Progenitor cell of endocrine pancreas (in vitro differentiated cells): ENCODE data around the gene HS3ST6. TPM values are rescaled to one million over a fixed set of nuclear protein-coding genes. Genes with fewer than 3 reads are reported as not detected.

Source experiments
- DNase-seq: peaks from one replicate; pipeline ENCODE4 v3.0.0; 2021; ENCODE audit warnings: low spot score; ENCODE audit not compliant: unreplicated experiment
- H3K27ac Mint-ChIP-seq: 2 replicates; pipeline ENCODE4 v1.8.0; 2021; ENCODE audit warnings: mild to moderate bottlenecking, moderate library complexity, mixed read lengths
- H3K27me3 Mint-ChIP-seq: 2 replicates; pipeline ENCODE4 v1.8.0; 2021; ENCODE audit warnings: mixed read lengths
- H3K36me3 Mint-ChIP-seq: 2 replicates; pipeline ENCODE4 v1.8.0; 2022; ENCODE audit warnings: mixed read lengths; ENCODE audit not compliant: insufficient read depth
- H3K4me1 Mint-ChIP-seq: 2 replicates; pipeline ENCODE4 v1.8.0; 2021; ENCODE audit warnings: low read depth, mixed read lengths
- H3K4me3 Mint-ChIP-seq: 2 replicates; pipeline ENCODE4 v1.8.0; 2021; ENCODE audit warnings: low read depth, mild to moderate bottlenecking, moderate library complexity, mixed read lengths
- H3K9me3 Mint-ChIP-seq: 2 replicates; pipeline ENCODE4 v1.8.0; 2021; ENCODE audit warnings: low read depth, mixed read lengths
- total RNA-seq: library from RNA; stranded (reverse); gene quantifications from 2 replicates; pipeline ENCODE4 v1.2.1, GENCODE V29; 2021
- TF ChIP-seq, protein P1 (sequence below): fragments of 200-600 bp; sonication (generic); IDR thresholded peaks from one replicate; pipeline ENCODE4 v1.5.0; 2021; ENCODE audit warnings: antibody characterized with exemption, mild to moderate bottlenecking; ENCODE audit not compliant: unreplicated experiment

HS3ST6 gene
- total RNA-seq, 1 donor from 2014 or later, result 0.46 TPM

DNA sequence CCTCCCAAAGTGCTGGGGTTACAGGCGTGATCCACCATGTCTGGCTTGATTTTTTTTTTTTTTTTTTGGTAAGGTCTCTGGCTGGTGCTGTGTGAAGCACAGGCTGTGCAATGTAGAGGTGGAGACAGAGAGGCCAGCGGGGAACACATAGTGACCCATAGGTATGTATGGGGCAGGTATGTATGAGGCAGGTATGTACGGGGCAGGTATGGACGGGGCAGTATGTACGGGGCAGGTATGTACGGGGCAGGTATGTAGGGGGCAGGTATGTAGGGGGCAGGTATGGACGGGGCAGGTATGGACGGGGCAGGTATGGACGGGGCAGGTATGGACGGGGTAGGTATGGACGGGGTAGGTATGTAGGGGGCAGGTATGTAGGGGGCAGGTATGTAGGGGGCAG, 31.3 kb upstream of the HS3ST6 start:
- no peak overlapping the region for H3K4me3 Mint-ChIP-seq
- TF ChIP-seq, protein P1, sequence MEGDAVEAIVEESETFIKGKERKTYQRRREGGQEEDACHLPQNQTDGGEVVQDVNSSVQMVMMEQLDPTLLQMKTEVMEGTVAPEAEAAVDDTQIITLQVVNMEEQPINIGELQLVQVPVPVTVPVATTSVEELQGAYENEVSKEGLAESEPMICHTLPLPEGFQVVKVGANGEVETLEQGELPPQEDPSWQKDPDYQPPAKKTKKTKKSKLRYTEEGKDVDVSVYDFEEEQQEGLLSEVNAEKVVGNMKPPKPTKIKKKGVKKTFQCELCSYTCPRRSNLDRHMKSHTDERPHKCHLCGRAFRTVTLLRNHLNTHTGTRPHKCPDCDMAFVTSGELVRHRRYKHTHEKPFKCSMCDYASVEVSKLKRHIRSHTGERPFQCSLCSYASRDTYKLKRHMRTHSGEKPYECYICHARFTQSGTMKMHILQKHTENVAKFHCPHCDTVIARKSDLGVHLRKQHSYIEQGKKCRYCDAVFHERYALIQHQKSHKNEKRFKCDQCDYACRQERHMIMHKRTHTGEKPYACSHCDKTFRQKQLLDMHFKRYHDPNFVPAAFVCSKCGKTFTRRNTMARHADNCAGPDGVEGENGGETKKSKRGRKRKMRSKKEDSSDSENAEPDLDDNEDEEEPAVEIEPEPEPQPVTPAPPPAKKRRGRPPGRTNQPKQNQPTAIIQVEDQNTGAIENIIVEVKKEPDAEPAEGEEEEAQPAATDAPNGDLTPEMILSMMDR, result no peak
- no peaks in the 10 kb centered on the region for H3K9me3 Mint-ChIP-seq
- H3K27ac Mint-ChIP-seq, result no peak overlapping the region
- no peaks in the 10 kb centered on the region for H3K36me3 Mint-ChIP-seq
- no peaks in the 10 kb centered on the region for H3K4me1 Mint-ChIP-seq
- peaks cover 7% of the 10 kb centered on the region for H3K27me3 Mint-ChIP-seq
- DNase-seq, result no peak

DNA sequence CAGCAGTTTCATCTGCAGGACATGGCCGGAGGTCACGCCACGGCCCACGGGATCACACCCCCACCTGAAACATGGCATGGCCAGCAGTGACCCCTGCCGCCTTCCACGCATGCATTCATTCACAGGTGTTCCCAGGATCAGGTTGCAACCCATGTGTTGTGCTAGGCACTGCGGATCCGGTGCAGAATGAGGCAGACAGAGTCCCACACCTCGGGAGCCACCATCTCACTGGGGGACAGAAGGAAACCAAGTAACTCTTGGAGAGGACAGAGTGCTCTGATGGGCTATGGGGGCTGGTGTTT, 29.1 kb upstream of the HS3ST6 start:
- Mint-ChIP-seq H3K27me3 (peaks cover 2% of the 10 kb centered on the region), H3K4me3 (no peak overlapping the region), H3K9me3 (no peaks in the 10 kb centered on the region), H3K27ac (no peak overlapping the region), H3K4me1 (no peaks in the 10 kb centered on the region), H3K36me3 (no peaks in the 10 kb centered on the region)
- TF ChIP-seq, protein P1, result no peak
- no peak for DNase-seq

DNA sequence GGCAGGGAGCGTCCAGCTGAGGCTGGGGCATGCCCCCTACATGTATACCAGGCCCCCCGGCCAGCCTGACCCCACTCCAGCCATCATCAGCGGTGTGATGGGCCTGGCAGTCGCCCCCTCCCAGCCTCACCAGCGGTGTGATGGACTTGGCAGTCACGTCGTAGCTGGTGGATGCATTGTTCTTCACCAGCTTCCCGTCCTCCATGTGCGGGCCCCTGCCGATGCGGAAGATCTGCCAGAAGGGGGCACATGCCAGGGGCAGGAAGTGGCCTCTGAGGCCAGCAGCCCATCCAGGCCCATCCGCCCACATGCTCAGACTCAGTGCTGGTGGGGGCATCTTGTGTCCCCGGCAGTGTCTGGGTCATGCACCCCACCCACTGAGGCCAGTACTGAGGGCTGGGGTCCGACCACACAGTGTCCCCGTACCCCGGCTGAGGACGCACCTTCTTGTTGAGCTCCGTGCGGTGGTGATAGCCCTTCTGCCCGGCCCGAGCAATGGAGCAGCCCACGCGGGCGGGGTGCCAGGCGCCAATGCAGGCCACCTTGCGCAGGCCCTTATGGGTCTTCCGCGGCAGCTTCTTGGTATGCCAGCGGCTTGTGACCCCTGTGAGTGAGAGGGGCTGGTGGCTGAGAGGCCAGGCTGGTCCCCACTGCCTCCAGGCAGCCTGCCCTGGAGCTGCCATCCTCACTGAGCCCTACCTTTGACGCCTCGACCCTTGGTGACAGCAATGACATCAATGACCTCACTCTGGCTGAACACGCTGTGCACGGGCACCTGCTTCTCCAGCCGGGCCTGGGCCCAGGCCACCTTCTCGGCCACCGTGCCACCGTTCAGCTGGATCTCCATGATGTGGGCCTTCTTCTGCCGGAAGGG, 28.5 kb upstream of the HS3ST6 start:
- Mint-ChIP-seq H3K4me3 (no peak overlapping the region), H3K36me3 (no peaks in the 10 kb centered on the region), H3K27ac (no peak overlapping the region), H3K4me1 (no peaks in the 10 kb centered on the region), H3K27me3 (no peaks in the 10 kb centered on the region), H3K9me3 (no peaks in the 10 kb centered on the region)
- TF ChIP-seq, protein P1, result no peak
- DNase-seq, result no peak

DNA sequence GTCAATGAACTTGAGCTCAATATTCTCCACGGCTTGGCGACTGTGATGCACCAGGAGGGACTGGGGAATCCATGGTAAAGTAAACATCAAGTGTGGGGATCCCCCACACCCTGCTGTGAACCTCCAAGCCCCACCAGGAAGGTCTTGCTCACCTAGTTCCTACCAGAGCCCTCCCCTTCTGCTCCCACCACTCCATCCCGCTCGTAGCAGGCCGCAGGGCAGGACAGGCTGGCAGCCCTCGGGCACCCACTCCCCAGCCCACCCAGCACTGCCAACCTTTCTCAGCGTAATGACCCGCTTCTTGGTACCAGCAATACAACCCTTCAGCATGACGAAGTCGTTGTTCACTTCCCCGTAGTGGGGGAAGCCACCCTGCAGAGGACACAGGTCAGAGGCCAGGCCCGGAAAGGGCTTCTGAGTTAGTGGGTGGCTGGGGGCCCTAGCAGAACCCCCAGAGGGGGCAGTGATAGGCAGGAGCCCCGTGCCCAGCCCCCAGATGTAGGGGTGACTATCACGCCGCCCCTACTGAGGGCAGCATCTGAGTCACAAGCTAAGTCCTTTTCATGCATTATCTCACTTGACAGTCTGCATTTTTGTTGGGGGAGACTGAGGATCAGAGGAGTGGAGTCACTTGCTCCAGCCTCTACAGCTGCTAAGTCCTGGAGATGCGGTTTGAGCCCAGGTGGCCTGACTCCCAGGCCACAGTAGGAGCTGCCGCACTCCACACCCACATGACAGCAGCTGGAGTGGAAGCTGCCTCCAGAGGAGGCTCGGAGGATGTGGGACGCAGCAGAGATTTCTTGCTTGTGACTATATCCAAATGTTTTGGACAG, 27.6 kb upstream of the HS3ST6 start:
- TF ChIP-seq, protein P1, result no peak
- Mint-ChIP-seq H3K4me3 (no peak overlapping the region), H3K27me3 (no peaks in the 10 kb centered on the region), H3K36me3 (no peaks in the 10 kb centered on the region), H3K4me1 (peaks cover 2% of the 10 kb centered on the region), H3K9me3 (no peaks in the 10 kb centered on the region), H3K27ac (no peak overlapping the region)
- no peak for DNase-seq

DNA sequence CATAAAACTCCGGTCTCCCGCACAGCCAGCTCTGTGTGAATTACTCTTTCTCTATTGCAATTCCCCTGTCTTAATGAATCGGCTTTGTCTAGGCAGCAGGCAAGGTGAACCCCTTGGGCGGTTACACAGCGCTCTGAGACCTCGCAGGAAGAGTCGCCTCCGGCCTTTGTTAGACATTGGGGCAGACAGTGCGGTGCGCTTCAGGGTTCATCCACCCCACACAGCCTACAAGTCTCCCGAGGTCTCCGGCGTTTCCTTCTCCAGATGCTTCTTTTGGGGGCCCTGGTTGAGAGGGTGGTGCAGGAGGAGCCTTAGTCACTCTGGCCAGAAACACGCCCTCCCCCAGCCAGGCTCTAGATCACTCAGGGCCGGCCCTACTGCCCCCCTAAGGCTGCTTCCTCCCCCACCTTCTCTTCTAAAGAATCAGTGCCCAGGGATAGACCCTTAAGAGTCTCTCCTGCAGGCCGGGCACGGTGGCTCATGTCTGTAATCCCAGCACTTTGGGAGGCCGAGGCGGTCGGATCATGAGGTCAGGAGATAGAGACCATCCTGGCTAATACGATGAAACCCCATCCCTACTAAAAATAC, 26.5 kb upstream of the HS3ST6 start:
- TF ChIP-seq, protein P1, result no peak
- H3K4me3 Mint-ChIP-seq, result no peak overlapping the region
- no peaks in the 10 kb centered on the region for H3K36me3 Mint-ChIP-seq
- peaks cover 2% of the 10 kb centered on the region for H3K4me1 Mint-ChIP-seq
- no peak overlapping the region for H3K27ac Mint-ChIP-seq
- DNase-seq, result no peak
- H3K27me3 Mint-ChIP-seq, result no peaks in the 10 kb centered on the region
- H3K9me3 Mint-ChIP-seq, result no peaks in the 10 kb centered on the region
